PC-9 (cell line): Measurements from ENCODE around the gene PUDP. TPM values are rescaled to one million over a fixed set of nuclear protein-coding genes. Genes with fewer than 3 reads are reported as not detected.

Experiments
- BruUV-seq: library from RNA; stranded (reverse); fragments of 400-500 nt; replicated peaks from 2 replicates; lab custom pipeline; 2021; lab: Mats Ljungman, UMichigan
- CTCF ChIA-PET: fragments of 300-600 bp; sonication (Branson Sonifier 250); formaldehyde crosslinking; loops from one replicate; lab custom pipeline; 2022; ENCODE audit warnings: antibody characterized with exemption; lab: Charles Lee
- POLR2A ChIA-PET: fragments of 300-600 bp; sonication (Branson Sonifier 250); formaldehyde crosslinking; loops from one replicate; lab custom pipeline; 2022; ENCODE audit warnings: antibody characterized with exemption; ENCODE audit not compliant: unreplicated experiment; lab: Charles Lee
- DNase-seq, 2 experiments: peaks; one replicate each; pipeline versions ENCODE4 v3.0.0 to v3.0.0-alpha.2; 2015 to 2022; ENCODE audit warnings: mixed read lengths in 1 of 2
- H2AFZ ChIP-seq: fragments of 200-600 bp; sonication (generic); 2 replicates; pipeline ENCODE4 v1.8.1; 2017; ENCODE audit warnings: antibody characterized with exemption
- H3F3A ChIP-seq: fragments of 200-600 bp; sonication (generic); 2 replicates; pipeline ENCODE4 v1.8.1; 2017; ENCODE audit warnings: antibody characterized with exemption, mild to moderate bottlenecking, low read depth; ENCODE audit not compliant: insufficient read depth
- H3K27ac ChIP-seq: fragments of 200-600 bp; sonication (generic); 2 replicates; pipeline ENCODE4 v1.6.1; 2016; ENCODE audit warnings: mixed run types
- H3K27me3 ChIP-seq: fragments of 200-600 bp; sonication (generic); 2 replicates; pipeline ENCODE4 v1.6.1; 2016; ENCODE audit warnings: low read depth, mixed run types; ENCODE audit not compliant: insufficient read depth
- H3K36me3 ChIP-seq: fragments of 200-600 bp; sonication (generic); 2 replicates; pipeline ENCODE4 v1.6.1; 2016; ENCODE audit warnings: low read depth, mixed run types
- H3K4me1 ChIP-seq: fragments of 200-600 bp; sonication (generic); replicated peaks from 2 replicates; pipeline ENCODE4 v1.6.1; 2016; ENCODE audit warnings: mixed run types; ENCODE audit not compliant: insufficient read depth
- H3K4me2 ChIP-seq: fragments of 200-600 bp; sonication (generic); 2 replicates; pipeline ENCODE4 v1.6.1; 2017; ENCODE audit warnings: mixed run types
- H3K4me3 ChIP-seq: fragments of 200-600 bp; sonication (generic); 2 replicates; pipeline ENCODE4 v1.6.1; 2016; ENCODE audit warnings: mixed run types
- H3K79me2 ChIP-seq: fragments of 200-600 bp; sonication (generic); 2 replicates; pipeline ENCODE4 v1.6.1; 2017; ENCODE audit warnings: low read depth, mixed run types
- H3K9me2 ChIP-seq: fragments of 200-600 bp; sonication (generic); 2 replicates; pipeline ENCODE4 v1.8.1; 2017; ENCODE audit warnings: mild to moderate bottlenecking; ENCODE audit not compliant: insufficient read depth
- H3K9me3 ChIP-seq: fragments of 200-600 bp; sonication (generic); 2 replicates; pipeline ENCODE4 v1.8.1; 2016; ENCODE audit warnings: low read depth; ENCODE audit not compliant: insufficient read depth
- H4K20me1 ChIP-seq: fragments of 200-600 bp; sonication (generic); 2 replicates; pipeline ENCODE4 v1.8.1; 2017; ENCODE audit not compliant: insufficient read depth
- CTCF ChIP-seq: fragments of 200-600 bp; sonication (generic); conservative IDR thresholded peaks from 2 replicates; pipeline ENCODE4 v1.6.1; 2017; ENCODE audit warnings: mixed run types, antibody characterized with exemption, mild to moderate bottlenecking, moderate library complexity
- EZH2 ChIP-seq: fragments of 200-600 bp; sonication (generic); IDR thresholded peaks from 2 replicates; pipeline ENCODE4 v1.8.0; 2017; ENCODE audit warnings: antibody characterized with exemption, low read depth
- intact Hi-C: fragments of 100-400 bp; cut with micrococcal nuclease; formaldehyde crosslinking; loops from one replicate; pipeline ENCODE4 v1.10.0; 2022; ENCODE audit not compliant: unreplicated experiment
- total RNA-seq: library from RNA; stranded (reverse); gene quantifications from 2 replicates; pipeline ENCODE4 v1.2.3, GENCODE V29; 2021

PUDP gene
- total RNA-seq, 1 experiment from 2014 or later: 24.9 TPM

GRCh38 chrX:7139202-7140081 lies 8.5 kb downstream of the PUDP start:
- Histone ChIP-seq H3K9me2 (no peaks in the 10 kb centered on the region), H3K4me2 (no peak overlapping the region), H3K36me3 (peaks cover 3% of the 10 kb centered on the region), H4K20me1 (no peaks in the 10 kb centered on the region), H3K4me1 (peaks cover 27% of the 10 kb centered on the region), H3K27me3 (no peaks in the 10 kb centered on the region), H3K9me3 (no peaks in the 10 kb centered on the region), H3K79me2 (peaks cover 96% of the 10 kb centered on the region), H3K27ac (no peak overlapping the region), H2AFZ (no peak overlapping the region), H3F3A (peaks cover 5% of the 10 kb centered on the region; the same call in 1 of the 2 replicates), H3K4me3 (no peak overlapping the region)
- ChIA-PET CTCF (interaction anchor here (0.6 kb wide), 1 partner anchor 29 kb away, joined by 3 read pairs; no protein-coding TSS in a partner anchor), POLR2A (interaction anchor here (0.6 kb wide), 1 partner anchor 462 kb away, joined by 3 read pairs; no protein-coding TSS in a partner anchor)
- intact Hi-C loops: loop anchor here (10.0 kb wide), 1 partner anchor 785 kb away; the partner anchor contains the start of gene PNPLA4
- BruUV-seq: no TSS peak
- no peak for DNase-seq
- TF ChIP-seq CTCF (no peak), EZH2 (no peak)

- H3K36me3 ChIP-seq: 0 out of 2 replicates have a peak, but pooled peaks cover 5% of the 10 kb centered on the region
- peaks cover 50% of the 10 kb centered on the region for H3K4me1 ChIP-seq
- no peak for TF ChIP-seq CTCF
- H3K27ac ChIP-seq: peak overlapping the region; percentile 95
- no peaks in the 10 kb centered on the region for H3K9me3 ChIP-seq
- CTCF ChIA-PET: no interaction called here
- no peak overlapping the region for H2AFZ ChIP-seq
- peaks cover 84% of the 10 kb centered on the region for H3K79me2 ChIP-seq
- POLR2A ChIA-PET: no interaction called here
- peak overlapping the region; percentile 49; the same call in 1 of the 2 replicates for H3K4me2 ChIP-seq
- no peaks in the 10 kb centered on the region for H4K20me1 ChIP-seq
- no peaks in the 10 kb centered on the region for H3K27me3 ChIP-seq
- no TSS peak for BruUV-seq
- peaks cover 30% of the 10 kb centered on the region for H3F3A ChIP-seq
- no peak overlapping the region for H3K4me3 ChIP-seq
- H3K9me2 ChIP-seq: no peaks in the 10 kb centered on the region
- intact Hi-C loops: loop anchor here (10.0 kb wide), 1 partner anchor 790 kb away; the partner anchor contains the start of gene PNPLA4
- no peak for DNase-seq
These were observed 13.0 kb downstream of the PUDP start for GRCh38 chrX:7134981-7135380.

- intact Hi-C loops: loop anchor here (10.0 kb wide), 1 partner anchor 792 kb away; the partner anchor contains the start of gene PNPLA4
- no peaks in the 10 kb centered on the region for H3K27me3 ChIP-seq
- 0 out of 2 replicates have a peak, but pooled peaks cover 5% of the 10 kb centered on the region for H3K36me3 ChIP-seq
- H4K20me1 ChIP-seq: no peaks in the 10 kb centered on the region
- H3K4me1 ChIP-seq: peaks cover 50% of the 10 kb centered on the region
- peak; percentile 48 to 75 for DNase-seq
- H3K9me3 ChIP-seq: no peaks in the 10 kb centered on the region
- no TSS peak for BruUV-seq
- TF ChIP-seq CTCF (no peak), EZH2 (no peak)
- H3K27ac ChIP-seq: peak overlapping the region; percentile 95
- CTCF ChIA-PET: no interaction called here
- no peak overlapping the region for H2AFZ ChIP-seq
- peaks cover 30% of the 10 kb centered on the region for H3F3A ChIP-seq
- peak overlapping the region; percentile 7; the same call in 1 of the 2 replicates for H3K4me3 ChIP-seq
- no peaks in the 10 kb centered on the region for H3K9me2 ChIP-seq
- POLR2A ChIA-PET: no interaction called here
- peak overlapping the region; percentile 49 for H3K4me2 ChIP-seq
- peaks cover 87% of the 10 kb centered on the region for H3K79me2 ChIP-seq
These were observed 14.9 kb downstream of the PUDP start for GRCh38 chrX:7133050-7133440.
